ENCODE measurements around the gene RPN2.

GRCh38 chr20:37207171-37207570 is 28.0 kb downstream of the RPN2 start:
- TF ChIP-seq CTCF (conservative IDR thresholded peaks at IDR 0.05 in 1 of 2, IDR thresholded peaks at IDR 0.05 in 1 of 2; ENCODE audit: extremely low read depth in 1 of 2, insufficient read depth in 1 of 2, low read depth in 1 of 2, low read length in 2 of 2) (no peak), EZH2 (IDR thresholded peaks at IDR 0.05; ENCODE audit: borderline replicate concordance, low read length) (no peak)
